GM06990 (cell line): ENCODE measurements around the gene INPP5K.

Experiments used
- DNase-seq: peaks from one replicate; pipeline ENCODE4 v3.0.0-alpha.2; 2011; ENCODE audit not compliant: insufficient read length; ENCODE audit errors: extremely low read depth
- H3K27me3 ChIP-seq: replicated peaks from 2 replicates; pipeline ENCODE4 v1.6.0; 2011; ENCODE audit warnings: low read length; ENCODE audit not compliant: control insufficient read depth, insufficient read depth
- H3K36me3 ChIP-seq: 2 replicates; pipeline ENCODE4 v1.5.1; 2011; ENCODE audit warnings: low read length; ENCODE audit not compliant: control insufficient read depth, insufficient read depth
- H3K4me3 ChIP-seq: replicated peaks from 2 replicates; pipeline ENCODE4 v1.5.1; 2011; ENCODE audit warnings: low read depth, mild to moderate bottlenecking, control low read depth, low read length
- TF ChIP-seq, protein P1 (sequence below): IDR thresholded peaks from 2 replicates; pipeline ENCODE4 v1.5.1; 2011; ENCODE audit warnings: low read length, control low read depth, mild to moderate bottlenecking, inconsistent platforms; ENCODE audit not compliant: insufficient read depth, poor library complexity, severe bottlenecking

Gene INPP5K

DNA sequence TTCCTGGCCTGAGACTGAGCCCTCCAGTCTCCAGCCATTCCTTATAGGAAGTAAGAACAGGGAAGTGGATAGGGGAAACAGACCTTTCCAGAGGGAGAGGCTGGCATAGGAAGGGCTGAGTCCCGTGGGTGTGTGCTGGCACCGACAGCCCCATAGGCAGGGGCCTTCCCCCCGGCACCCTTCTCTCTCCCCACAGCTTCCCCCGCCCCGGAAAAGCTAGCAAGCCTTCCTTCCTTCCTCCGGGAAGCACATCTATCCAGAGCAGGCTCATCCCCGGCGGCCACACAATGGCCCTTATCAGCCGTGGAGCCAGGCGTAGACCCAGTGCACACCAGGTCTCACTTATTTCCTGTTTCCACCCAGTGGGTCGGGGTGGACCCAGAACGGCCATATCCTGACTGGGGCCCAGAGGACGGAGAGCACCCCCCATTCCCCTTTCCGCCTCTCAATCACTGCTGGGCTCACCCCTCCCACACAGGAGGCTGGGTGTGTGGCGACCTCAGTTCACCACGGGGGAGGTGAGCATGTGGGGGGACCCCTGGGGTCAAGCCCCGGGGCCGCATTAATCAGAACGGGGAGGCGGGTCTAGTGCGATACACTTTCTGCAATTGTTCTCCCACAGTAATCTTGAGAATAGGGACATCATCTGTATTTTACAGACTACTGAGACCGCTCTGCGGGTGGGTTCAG, 23.0 kb downstream of the INPP5K start:
- Histone ChIP-seq H3K27me3 (no peaks in the 10 kb centered on the region), H3K36me3 (peaks cover 3% of the 10 kb centered on the region), H3K4me3 (no peak overlapping the region)
- TF ChIP-seq, protein P1, sequence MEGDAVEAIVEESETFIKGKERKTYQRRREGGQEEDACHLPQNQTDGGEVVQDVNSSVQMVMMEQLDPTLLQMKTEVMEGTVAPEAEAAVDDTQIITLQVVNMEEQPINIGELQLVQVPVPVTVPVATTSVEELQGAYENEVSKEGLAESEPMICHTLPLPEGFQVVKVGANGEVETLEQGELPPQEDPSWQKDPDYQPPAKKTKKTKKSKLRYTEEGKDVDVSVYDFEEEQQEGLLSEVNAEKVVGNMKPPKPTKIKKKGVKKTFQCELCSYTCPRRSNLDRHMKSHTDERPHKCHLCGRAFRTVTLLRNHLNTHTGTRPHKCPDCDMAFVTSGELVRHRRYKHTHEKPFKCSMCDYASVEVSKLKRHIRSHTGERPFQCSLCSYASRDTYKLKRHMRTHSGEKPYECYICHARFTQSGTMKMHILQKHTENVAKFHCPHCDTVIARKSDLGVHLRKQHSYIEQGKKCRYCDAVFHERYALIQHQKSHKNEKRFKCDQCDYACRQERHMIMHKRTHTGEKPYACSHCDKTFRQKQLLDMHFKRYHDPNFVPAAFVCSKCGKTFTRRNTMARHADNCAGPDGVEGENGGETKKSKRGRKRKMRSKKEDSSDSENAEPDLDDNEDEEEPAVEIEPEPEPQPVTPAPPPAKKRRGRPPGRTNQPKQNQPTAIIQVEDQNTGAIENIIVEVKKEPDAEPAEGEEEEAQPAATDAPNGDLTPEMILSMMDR, result no peak
- no peak for DNase-seq

DNA sequence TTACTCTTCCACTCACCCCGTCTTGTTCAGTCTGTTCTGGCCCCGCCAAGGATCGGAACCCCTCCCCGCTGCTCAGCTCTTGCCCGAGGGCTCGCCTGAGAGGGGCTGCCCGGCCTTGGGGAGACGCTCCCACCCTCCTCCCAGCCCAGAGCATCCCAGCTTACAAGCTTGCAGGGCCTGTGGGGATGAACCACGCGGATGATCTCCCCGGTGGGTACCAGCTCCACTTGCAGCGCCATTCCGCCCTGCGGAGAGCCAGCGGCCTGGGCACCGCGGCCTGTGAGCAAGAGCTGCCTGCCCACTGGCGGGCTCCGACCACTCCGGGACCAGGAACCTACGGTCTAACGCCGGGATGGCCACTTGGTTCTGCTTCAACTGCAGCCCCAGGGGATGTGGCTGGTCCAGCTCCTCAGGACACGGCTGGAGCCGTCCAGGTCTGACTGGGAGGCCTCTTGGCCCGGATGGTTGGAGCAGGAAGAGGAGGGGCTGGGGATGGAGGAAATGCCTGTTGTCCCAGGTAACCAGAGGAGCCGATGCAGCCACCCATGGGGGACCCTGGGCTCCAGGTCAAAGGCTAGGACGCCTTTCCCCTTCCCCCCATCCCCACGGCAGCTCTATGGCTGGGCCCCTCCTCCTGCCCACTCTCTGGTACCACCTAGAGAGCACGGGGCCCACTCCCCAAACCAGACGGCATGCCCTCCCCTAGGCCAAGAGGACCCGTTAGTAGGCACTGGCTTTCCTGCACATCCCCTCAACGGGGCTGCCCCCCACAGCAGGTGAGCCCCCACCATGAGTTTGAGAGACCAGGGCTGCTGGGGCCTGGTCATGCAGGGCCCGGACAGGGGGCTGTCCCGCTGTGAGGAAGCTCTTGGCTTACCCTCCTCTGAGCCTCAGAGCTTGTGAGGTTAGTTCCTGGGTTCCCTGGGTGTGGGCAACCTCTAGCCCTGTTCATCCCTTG, 23.9 kb downstream of the INPP5K start, which contains the start of gene MYO1C:
Gene MYO1C, minus strand, starts transcription at position 438 of the 958 bp plus-strand sequence. Its CDS starts 199 bp downstream, at position 239.
- Histone ChIP-seq H3K36me3 (peaks cover 3% of the 10 kb centered on the region), H3K4me3 (peak within 1 kb of the TSS; percentile 84), H3K27me3 (no peaks in the 10 kb centered on the region)
- DNase-seq, result no peak
- TF ChIP-seq, protein P1, result no peak

- Histone ChIP-seq H3K4me3 (peak overlapping the region; percentile 84), H3K36me3 (peaks cover 3% of the 10 kb centered on the region), H3K27me3 (no peaks in the 10 kb centered on the region)
- peak; percentile 68 for DNase-seq
- TF ChIP-seq, protein P1, result no peak
Observed at GRCh38 chr17:1491443-1492248, 24.8 kb downstream of the INPP5K start.

DNA sequence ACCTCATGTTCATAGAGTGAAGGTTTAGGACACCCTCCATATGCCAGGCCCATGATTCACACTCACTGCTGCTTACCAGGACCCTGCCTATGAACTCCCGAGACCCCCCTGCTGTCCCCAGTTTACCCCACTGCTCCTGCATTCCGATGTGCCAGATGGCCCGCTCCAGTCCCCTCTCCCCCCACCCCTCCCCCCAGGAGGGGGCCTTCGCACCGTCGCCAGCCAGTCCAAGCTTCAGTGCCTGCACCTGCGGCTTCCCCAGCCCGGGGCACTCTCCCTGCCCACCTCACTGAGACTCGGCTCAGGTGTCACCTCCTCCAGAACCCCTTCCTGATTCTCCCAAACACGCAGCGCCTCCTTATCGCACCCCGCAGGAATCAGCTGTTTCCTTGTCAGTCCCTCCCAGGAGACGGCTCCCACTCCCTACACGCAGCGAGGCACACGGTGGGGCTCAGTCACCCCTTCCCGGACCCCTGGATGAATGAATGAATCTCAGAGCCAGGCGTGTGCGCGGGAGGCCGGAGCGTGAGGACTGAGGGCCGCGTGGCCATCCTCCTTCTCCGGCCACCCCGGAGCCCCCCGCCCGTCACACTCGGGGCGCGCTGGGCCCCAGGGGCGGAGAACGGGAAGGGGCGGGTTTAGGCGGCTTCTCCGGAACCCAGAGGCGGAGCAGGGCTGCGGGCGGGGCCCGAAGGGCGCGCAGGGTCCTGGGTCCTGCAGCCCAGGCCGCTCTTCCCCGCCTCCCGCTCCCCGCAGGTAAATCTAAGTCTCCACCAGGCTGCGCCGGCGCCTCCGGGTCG, 25.6 kb downstream of the INPP5K start:
- TF ChIP-seq, protein P1, result no peak
- peak; percentile 74 for DNase-seq
- Histone ChIP-seq H3K36me3 (no peaks in the 10 kb centered on the region; the same call in none of the 2 replicates), H3K27me3 (no peaks in the 10 kb centered on the region), H3K4me3 (peak overlapping the region; percentile 84)

DNA sequence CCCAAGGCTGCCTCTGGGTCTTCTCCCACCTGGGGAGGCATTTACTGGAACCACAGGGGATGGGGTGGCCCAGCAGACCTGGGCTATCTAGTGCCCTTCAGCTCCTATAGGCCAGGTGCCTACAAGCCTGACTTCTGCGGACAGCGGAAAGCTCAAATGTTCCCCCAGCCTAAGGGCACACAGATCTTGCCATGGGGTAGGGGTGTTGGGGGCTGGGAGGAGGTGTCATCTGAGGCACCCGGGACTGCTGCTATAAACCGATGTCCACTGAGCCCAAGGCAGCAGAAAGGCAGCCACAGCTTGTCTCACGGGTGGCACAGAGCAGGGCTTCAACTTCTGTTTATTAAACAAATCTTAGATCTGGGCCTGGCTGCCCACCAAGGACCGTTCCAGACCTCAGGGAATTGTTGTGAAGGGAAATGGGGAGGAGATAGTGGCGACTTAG, 27.6 kb downstream of the INPP5K start:
- no peak overlapping the region for H3K4me3 ChIP-seq
- TF ChIP-seq, protein P1, result no peak
- no peaks in the 10 kb centered on the region for H3K27me3 ChIP-seq
- no peaks in the 10 kb centered on the region; the same call in 1 of the 2 replicates for H3K36me3 ChIP-seq
- no peak for DNase-seq
